Hematopoietic multipotent progenitor cell treated with erythropoietin and hydrocortisone succinate and interleukin-3 and kit ligand, for 6 days (in vitro differentiated cells): Measurements from ENCODE around the gene GPR132.
"Not testable (repeated sequence)": the region's sequence is repeated elsewhere in the genome, so short reads cannot be mapped to it uniquely, and the experiment has no call there.

Experiments used
- DNase-seq: peaks from one replicate; pipeline ENCODE4 v3.0.0-alpha.2; 2015

Gene GPR132

GRCh38 chr14:105090493-105091053, 25.3 kb upstream of the GPR132 start:
- peak; percentile 92 for DNase-seq

GRCh38 chr14:105089746-105090492, 24.7 kb upstream of the GPR132 start:
- no peak for DNase-seq

- DNase-seq, result no peak
These were observed 23.8 kb upstream of the GPR132 start for GRCh38 chr14:105088812-105089745.

GRCh38 chr14:105087963-105088811, 23.0 kb upstream of the GPR132 start:
- no peak for DNase-seq

GRCh38 chr14:105087308-105087962, 22.2 kb upstream of the GPR132 start:
- no peak for DNase-seq

GRCh38 chr14:105086833-105087307, 21.6 kb upstream of the GPR132 start:
- DNase-seq, result peak; percentile 89

- no peak for DNase-seq
These were observed 20.5 kb upstream of the GPR132 start for GRCh38 chr14:105085766-105086165.

GRCh38 chr14:105084741-105085571, 19.7 kb upstream of the GPR132 start:
- no peak for DNase-seq

GRCh38 chr14:105083926-105084685, 18.9 kb upstream of the GPR132 start:
- DNase-seq, result no peak

GRCh38 chr14:105082703-105083102, 17.5 kb upstream of the GPR132 start:
- no peak for DNase-seq

- DNase-seq, result not testable (repeated sequence)
These were observed 16.2 kb upstream of the GPR132 start for GRCh38 chr14:105081473-105081872.

GRCh38 chr14:105080161-105080560, 14.9 kb upstream of the GPR132 start:
- no peak for DNase-seq

GRCh38 chr14:105078294-105078693, 13.1 kb upstream of the GPR132 start:
- DNase-seq, result no peak

GRCh38 chr14:105077649-105077995, 12.4 kb upstream of the GPR132 start:
- DNase-seq, result no peak

- DNase-seq, result no peak
These were observed 11.8 kb upstream of the GPR132 start for GRCh38 chr14:105076805-105077648.

GRCh38 chr14:105076296-105076804, 11.1 kb upstream of the GPR132 start:
- no peak for DNase-seq

GRCh38 chr14:105075379-105076295, 10.4 kb upstream of the GPR132 start:
- peak; percentile 96 for DNase-seq

- no peak for DNase-seq
These were observed 9.4 kb upstream of the GPR132 start for GRCh38 chr14:105074601-105075053.
